ENCODE measurements around the gene COQ10A. TPM values are rescaled to one million over a fixed set of nuclear protein-coding genes. Genes with fewer than 3 reads are reported as not detected.

The COQ10A gene
- total and polyA plus RNA-seq, 9 of the 15 experiments (the other 6 are each of a cell fraction or from before 2014, with no cell fraction given): 3.1 to 26.4 (median 12.7) TPM

DNA sequence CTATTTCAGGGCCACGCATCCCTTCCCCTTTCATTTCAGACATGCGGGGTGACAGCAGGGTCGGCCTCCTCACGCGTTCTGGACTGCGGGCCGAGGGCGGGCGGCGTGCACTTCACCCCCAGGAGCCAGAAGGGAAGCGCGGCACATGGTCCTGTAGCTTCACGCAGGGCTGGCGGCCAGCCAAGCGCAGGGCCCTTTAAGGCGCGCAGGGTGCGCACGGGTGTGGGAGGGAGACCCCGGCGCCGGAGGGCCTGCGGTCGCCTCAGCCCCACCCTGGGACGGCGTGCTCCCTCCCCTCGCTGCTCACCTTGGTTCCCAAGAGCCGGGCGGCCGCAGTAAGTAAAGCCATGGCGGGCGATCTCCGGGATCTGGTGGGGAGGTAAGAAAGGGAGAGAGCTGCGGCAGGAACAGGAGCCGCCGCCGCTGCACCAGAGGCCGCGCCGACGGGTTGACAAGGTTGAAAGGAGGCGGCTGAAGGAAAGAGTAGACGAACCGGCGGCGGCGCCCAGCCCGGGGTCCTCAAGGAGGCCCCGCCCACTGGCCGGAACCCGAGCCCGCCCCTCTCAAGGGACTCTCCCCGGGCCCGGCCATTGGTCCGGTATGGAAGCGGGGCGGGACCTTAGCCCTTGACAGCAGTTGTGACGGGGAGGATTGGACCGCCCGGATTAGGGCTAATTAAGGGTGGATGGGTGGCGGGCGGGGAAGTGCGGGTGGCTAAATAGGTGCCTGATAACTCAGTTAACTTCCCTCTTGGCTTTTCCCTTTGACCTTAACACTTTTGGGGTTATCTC, 33.3 kb downstream of the COQ10A start, which contains the start of gene CS (continued):
- TF ChIP-seq, protein P1, sequence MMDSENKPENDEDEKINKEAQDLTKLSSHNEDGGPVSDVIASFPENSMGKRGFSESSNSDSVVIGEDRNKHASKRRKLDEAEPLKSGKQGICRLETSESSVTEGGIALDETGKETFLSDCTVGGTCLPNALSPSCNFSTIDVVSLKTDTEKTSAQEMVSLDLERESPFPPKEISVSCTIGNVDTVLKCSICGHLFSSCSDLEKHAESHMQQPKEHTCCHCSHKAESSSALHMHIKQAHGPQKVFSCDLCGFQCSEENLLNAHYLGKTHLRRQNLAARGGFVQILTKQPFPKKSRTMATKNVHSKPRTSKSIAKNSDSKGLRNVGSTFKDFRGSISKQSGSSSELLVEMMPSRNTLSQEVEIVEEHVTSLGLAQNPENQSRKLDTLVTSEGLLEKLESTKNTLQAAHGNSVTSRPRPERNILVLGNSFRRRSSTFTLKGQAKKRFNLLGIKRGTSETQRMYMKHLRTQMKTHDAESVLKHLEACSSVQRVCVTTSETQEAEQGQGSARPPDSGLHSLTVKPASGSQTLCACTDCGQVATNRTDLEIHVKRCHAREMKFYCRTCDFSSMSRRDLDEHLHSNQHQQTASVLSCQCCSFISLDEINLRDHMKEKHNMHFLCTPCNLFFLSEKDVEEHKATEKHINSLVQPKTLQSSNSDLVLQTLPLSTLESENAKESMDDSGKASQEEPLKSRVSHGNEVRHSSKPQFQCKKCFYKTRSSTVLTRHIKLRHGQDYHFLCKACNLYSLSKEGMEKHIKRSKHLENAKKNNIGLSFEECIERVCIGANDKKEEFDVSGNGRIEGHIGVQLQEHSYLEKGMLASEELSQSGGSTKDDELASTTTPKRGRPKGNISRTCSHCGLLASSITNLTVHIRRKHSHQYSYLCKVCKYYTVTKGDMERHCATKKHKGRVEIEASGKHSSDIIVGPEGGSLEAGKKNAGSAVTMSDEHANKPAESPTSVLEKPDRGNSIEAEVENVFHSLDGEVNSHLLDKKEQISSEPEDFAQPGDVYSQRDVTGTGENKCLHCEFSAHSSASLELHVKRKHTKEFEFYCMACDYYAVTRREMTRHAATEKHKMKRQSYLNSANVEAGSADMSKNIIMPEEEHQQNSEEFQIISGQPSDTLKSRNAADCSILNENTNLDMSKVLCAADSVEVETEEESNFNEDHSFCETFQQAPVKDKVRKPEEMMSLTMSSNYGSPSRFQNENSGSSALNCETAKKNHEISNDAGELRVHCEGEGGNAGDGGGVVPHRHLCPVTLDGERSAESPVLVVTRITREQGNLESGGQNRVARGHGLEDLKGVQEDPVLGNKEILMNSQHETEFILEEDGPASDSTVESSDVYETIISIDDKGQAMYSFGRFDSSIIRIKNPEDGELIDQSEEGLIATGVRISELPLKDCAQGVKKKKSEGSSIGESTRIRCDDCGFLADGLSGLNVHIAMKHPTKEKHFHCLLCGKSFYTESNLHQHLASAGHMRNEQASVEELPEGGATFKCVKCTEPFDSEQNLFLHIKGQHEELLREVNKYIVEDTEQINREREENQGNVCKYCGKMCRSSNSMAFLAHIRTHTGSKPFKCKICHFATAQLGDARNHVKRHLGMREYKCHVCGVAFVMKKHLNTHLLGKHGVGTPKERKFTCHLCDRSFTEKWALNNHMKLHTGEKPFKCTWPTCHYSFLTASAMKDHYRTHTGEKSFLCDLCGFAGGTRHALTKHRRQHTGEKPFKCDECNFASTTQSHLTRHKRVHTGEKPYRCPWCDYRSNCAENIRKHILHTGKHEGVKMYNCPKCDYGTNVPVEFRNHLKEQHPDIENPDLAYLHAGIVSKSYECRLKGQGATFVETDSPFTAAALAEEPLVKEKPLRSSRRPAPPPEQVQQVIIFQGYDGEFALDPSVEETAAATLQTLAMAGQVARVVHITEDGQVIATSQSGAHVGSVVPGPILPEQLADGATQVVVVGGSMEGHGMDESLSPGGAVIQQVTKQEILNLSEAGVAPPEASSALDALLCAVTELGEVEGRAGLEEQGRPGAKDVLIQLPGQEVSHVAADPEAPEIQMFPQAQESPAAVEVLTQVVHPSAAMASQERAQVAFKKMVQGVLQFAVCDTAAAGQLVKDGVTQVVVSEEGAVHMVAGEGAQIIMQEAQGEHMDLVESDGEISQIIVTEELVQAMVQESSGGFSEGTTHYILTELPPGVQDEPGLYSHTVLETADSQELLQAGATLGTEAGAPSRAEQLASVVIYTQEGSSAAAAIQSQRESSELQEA (IDR thresholded peaks at IDR 0.05; ENCODE audit: low read depth): no peak
- TF ChIP-seq DPF2 (IDR thresholded peaks at IDR 0.05) (no peak; the same call in 1 of the 2 replicates), TCFL5 (CRISPR knock-in tag; conservative IDR thresholded peaks at IDR 0.05) (no peak), MEF2A (IDR thresholded peaks at IDR 0.05; ENCODE audit: control insufficient read depth, low read depth, low read length) (no peak), STAG1 (CRISPR knock-in tag; IDR thresholded peaks at IDR 0.05; ENCODE audit: borderline replicate concordance) (no peak), NFE2 (IDR thresholded peaks at IDR 0.05; ENCODE audit: low read depth) (peak; percentile 47; the same call in 1 of the 2 replicates), SREBF2 (CRISPR knock-in tag; IDR thresholded peaks at IDR 0.05) (no peak)
- TF ChIP-seq, protein P2, sequence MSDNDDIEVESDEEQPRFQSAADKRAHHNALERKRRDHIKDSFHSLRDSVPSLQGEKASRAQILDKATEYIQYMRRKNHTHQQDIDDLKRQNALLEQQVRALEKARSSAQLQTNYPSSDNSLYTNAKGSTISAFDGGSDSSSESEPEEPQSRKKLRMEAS (CRISPR knock-in tag; IDR thresholded peaks at IDR 0.05): peak; percentile 97
- TF ChIP-seq, protein P3, sequence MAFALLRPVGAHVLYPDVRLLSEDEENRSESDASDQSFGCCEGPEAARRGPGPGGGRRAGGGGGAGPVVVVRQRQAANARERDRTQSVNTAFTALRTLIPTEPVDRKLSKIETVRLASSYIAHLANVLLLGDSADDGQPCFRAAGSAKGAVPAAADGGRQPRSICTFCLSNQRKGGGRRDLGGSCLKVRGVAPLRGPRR (CRISPR knock-in tag; IDR thresholded peaks at IDR 0.05): no peak
- TF ChIP-seq, protein P4, sequence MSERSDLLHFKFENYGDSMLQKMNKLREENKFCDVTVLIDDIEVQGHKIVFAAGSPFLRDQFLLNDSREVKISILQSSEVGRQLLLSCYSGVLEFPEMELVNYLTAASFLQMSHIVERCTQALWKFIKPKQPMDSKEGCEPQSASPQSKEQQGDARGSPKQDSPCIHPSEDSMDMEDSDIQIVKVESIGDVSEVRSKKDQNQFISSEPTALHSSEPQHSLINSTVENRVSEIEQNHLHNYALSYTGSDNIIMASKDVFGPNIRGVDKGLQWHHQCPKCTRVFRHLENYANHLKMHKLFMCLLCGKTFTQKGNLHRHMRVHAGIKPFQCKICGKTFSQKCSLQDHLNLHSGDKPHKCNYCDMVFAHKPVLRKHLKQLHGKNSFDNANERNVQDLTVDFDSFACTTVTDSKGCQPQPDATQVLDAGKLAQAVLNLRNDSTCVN (CRISPR knock-in tag; IDR thresholded peaks at IDR 0.05): no peak
- TF ChIP-seq, protein P5, sequence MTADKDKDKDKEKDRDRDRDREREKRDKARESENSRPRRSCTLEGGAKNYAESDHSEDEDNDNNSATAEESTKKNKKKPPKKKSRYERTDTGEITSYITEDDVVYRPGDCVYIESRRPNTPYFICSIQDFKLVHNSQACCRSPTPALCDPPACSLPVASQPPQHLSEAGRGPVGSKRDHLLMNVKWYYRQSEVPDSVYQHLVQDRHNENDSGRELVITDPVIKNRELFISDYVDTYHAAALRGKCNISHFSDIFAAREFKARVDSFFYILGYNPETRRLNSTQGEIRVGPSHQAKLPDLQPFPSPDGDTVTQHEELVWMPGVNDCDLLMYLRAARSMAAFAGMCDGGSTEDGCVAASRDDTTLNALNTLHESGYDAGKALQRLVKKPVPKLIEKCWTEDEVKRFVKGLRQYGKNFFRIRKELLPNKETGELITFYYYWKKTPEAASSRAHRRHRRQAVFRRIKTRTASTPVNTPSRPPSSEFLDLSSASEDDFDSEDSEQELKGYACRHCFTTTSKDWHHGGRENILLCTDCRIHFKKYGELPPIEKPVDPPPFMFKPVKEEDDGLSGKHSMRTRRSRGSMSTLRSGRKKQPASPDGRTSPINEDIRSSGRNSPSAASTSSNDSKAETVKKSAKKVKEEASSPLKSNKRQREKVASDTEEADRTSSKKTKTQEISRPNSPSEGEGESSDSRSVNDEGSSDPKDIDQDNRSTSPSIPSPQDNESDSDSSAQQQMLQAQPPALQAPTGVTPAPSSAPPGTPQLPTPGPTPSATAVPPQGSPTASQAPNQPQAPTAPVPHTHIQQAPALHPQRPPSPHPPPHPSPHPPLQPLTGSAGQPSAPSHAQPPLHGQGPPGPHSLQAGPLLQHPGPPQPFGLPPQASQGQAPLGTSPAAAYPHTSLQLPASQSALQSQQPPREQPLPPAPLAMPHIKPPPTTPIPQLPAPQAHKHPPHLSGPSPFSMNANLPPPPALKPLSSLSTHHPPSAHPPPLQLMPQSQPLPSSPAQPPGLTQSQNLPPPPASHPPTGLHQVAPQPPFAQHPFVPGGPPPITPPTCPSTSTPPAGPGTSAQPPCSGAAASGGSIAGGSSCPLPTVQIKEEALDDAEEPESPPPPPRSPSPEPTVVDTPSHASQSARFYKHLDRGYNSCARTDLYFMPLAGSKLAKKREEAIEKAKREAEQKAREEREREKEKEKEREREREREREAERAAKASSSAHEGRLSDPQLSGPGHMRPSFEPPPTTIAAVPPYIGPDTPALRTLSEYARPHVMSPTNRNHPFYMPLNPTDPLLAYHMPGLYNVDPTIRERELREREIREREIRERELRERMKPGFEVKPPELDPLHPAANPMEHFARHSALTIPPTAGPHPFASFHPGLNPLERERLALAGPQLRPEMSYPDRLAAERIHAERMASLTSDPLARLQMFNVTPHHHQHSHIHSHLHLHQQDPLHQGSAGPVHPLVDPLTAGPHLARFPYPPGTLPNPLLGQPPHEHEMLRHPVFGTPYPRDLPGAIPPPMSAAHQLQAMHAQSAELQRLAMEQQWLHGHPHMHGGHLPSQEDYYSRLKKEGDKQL (CRISPR knock-in tag; IDR thresholded peaks at IDR 0.05; ENCODE audit: borderline replicate concordance): no peak

Data from K562 (cell line).